Keratinocyte (primary cell): ENCODE results near the gene DEF6. TPM values are rescaled to one million over a fixed set of nuclear protein-coding genes. Genes with fewer than 3 reads are reported as not detected.

ENCODE experiments used
- DNase-seq: peaks from one replicate; pipeline ENCODE4 v3.0.0-alpha.2; 2011; ENCODE audit warnings: low read depth, missing footprints, low spot score
- FAIRE-seq: peaks from 2 replicates; lab custom pipeline; 2011; peaks lifted over from hg19 to GRCh38; lab: Jason Lieb, UNC
- H2AFZ ChIP-seq: 2 replicates; pipeline ENCODE4 v1.6.0; 2012; ENCODE audit warnings: low read length, control low read depth, inconsistent platforms; ENCODE audit not compliant: control insufficient read depth
- H3K27ac ChIP-seq: 2 replicates; pipeline ENCODE4 v1.5.1; 2011; ENCODE audit warnings: low read length; ENCODE audit not compliant: control insufficient read depth, insufficient read depth
- H3K27me3 ChIP-seq: 3 replicates; pipeline ENCODE4 v1.6.0; 2011; ENCODE audit warnings: low read length; ENCODE audit not compliant: control insufficient read depth, insufficient read depth; ENCODE audit errors: extremely low read depth
- H3K36me3 ChIP-seq, 2 experiments: 2 replicates in 1 of 2; 3 replicates in 1 of 2; pipeline ENCODE4 v1.5.1; 2011; ENCODE audit warnings: low read length in 2 of 2, mild to moderate bottlenecking in 1 of 2; ENCODE audit not compliant: control insufficient read depth in 2 of 2, insufficient read depth in 2 of 2; ENCODE audit errors: extremely low read depth in 1 of 2
- H3K4me1 ChIP-seq: 3 replicates; pipeline ENCODE4 v1.5.1; 2011; ENCODE audit warnings: low read length; ENCODE audit not compliant: control insufficient read depth, insufficient read depth; ENCODE audit errors: extremely low read depth
- H3K4me2 ChIP-seq: 3 replicates; pipeline ENCODE4 v1.6.0; 2011; ENCODE audit warnings: low read depth, low read length; ENCODE audit not compliant: control insufficient read depth, insufficient read depth; ENCODE audit errors: extremely low read depth
- H3K4me3 ChIP-seq, 3 experiments: fragments of 200-600 bp in 1 of 3; sonication (generic) in 1 of 3; 2 replicates in 2 of 3; 3 replicates in 1 of 3; pipeline ENCODE4 v1.5.1; 2011 to 2016; ENCODE audit warnings: low read length in 3 of 3, mild to moderate bottlenecking in 3 of 3, control low read depth in 2 of 3, inconsistent platforms in 1 of 3, low read depth in 1 of 3, mixed read lengths in 1 of 3, mixed run types in 1 of 3, moderate library complexity in 1 of 3; ENCODE audit not compliant: control insufficient read depth in 2 of 3, insufficient read depth in 2 of 3; ENCODE audit errors: extremely low read depth in 1 of 3
- H3K79me2 ChIP-seq: 2 replicates; pipeline ENCODE4 v1.6.0; 2012; ENCODE audit warnings: low read length; ENCODE audit not compliant: control insufficient read depth, insufficient read depth
- H3K9ac ChIP-seq: 3 replicates; pipeline ENCODE4 v1.6.0; 2011; ENCODE audit warnings: low read length; ENCODE audit not compliant: control insufficient read depth, insufficient read depth; ENCODE audit errors: extremely low read depth
- H3K9me1 ChIP-seq: 3 replicates; pipeline ENCODE4 v1.6.0; 2011; ENCODE audit warnings: low read length; ENCODE audit not compliant: control insufficient read depth, insufficient read depth; ENCODE audit errors: extremely low read depth
- H3K9me3 ChIP-seq: 2 replicates; pipeline ENCODE4 v1.5.1; 2012; ENCODE audit warnings: low read depth, low read length; ENCODE audit not compliant: control insufficient read depth
- H4K20me1 ChIP-seq: 3 replicates; pipeline ENCODE4 v1.6.0; 2011; ENCODE audit warnings: low read length; ENCODE audit not compliant: control insufficient read depth, insufficient read depth; ENCODE audit errors: extremely low read depth
- CTCF ChIP-seq, 3 experiments: IDR thresholded peaks in 1 of 3; conservative IDR thresholded peaks in 1 of 3; optimal IDR thresholded peaks in 1 of 3; 2 replicates in 2 of 3; 3 replicates in 1 of 3; pipeline versions ENCODE3 to v1.5.1; 2011; ENCODE audit warnings: low read length in 3 of 3, mild to moderate bottlenecking in 3 of 3, moderate library complexity in 2 of 3, control low read depth in 1 of 3, inconsistent platforms in 1 of 3; ENCODE audit not compliant: insufficient read depth in 2 of 3; ENCODE audit errors: extremely low read depth in 1 of 3
- EZH2 ChIP-seq: IDR thresholded peaks from one replicate; pipeline ENCODE4 v1.6.1; 2012; ENCODE audit warnings: inconsistent platforms, mild to moderate bottlenecking, low read length, moderate library complexity
- dilution Hi-C: fragments of 300-500 bp; cut with MboI; formaldehyde crosslinking; loops from one replicate; pipeline ENCODE4 v1.7.0; 2020; ENCODE audit warnings: low sequenced_read_pairs; ENCODE audit not compliant: extremely low pct_ligation_motif_present
- polyA plus RNA-seq, 5 experiments: library from polyadenylated mRNA; depleted of rRNA in 3 of 5; stranded (reverse) in 3 of 5; stranded (forward) in 1 of 5; unstranded in 1 of 5; fragments of >200 nt; gene quantifications; 1 replicate in 1 of 5; 2 replicates in 3 of 5; 3 replicates in 1 of 5; pipeline versions ENCODE4 v1.2.1 to v1.2.3, GENCODE V29; 2011 to 2012; ENCODE audit warnings: missing spikeins in 2 of 5, low read depth in 1 of 5, low replicate concordance in 1 of 5

Gene DEF6
- polyA plus RNA-seq, 1 donor (not counting 4 experiments of a cell fraction or from before 2014, with no cell fraction given): 17.3 TPM

DNA sequence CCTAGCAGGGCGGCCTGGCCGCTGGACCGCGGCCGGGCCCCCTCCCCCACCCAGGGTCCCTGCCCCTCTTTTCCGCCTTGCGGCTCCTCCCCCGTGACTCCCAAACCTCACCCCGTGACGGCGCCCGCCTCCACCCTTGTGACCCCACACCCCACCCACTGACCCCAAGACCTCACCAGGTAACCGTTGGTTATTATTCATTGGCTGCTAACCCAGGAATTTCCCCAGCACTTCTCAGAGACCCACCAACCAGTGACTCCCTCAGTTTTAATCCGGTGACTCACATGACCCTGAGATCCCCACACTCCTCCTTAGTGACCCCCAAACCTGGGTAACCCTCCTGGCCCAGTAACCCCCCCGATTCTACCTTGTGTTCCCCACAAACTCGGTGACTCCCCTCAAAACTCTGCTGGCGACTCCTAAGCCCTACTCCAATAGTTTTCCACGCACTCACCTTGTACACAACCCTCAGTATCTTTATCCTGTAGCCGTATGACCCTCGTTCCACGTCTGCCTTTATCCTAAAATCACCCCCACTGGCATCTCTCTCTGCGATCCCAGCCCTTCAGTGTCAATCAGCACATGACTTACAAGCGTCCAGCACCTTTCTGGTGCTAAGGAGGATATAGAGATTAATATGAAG is 37.5 kb upstream of the DEF6 start:
- H3K9me1 ChIP-seq: no peaks in the 10 kb centered on the region
- no peak for TF ChIP-seq EZH2
- no peak for TF ChIP-seq CTCF (optimal IDR thresholded peaks at IDR 0.05 in 1 of 3, IDR thresholded peaks at IDR 0.05 in 1 of 3, conservative IDR thresholded peaks at IDR 0.05 in 1 of 3; ENCODE audit: extremely low read depth in 1 of 3, insufficient read depth in 2 of 3, low read length in 3 of 3)
- peak overlapping the region; percentile 91 for H3K9ac ChIP-seq
- dilution Hi-C loops: no loop called here
- H3K4me2 ChIP-seq: peak overlapping the region; percentile 91
- H3K4me1 ChIP-seq: peaks cover 16% of the 10 kb centered on the region
- H3K36me3 ChIP-seq: no peaks in the 10 kb centered on the region
- peak overlapping the region; percentile 72 for H2AFZ ChIP-seq
- H3K4me3 ChIP-seq: peak overlapping the region; percentile 48 to 94 (median 83)
- H3K27ac ChIP-seq: peak overlapping the region; percentile 75
- H4K20me1 ChIP-seq: no peaks in the 10 kb centered on the region
- DNase-seq (peak; percentile 42), FAIRE-seq (no peak)
- H3K79me2 ChIP-seq: peaks cover 3% of the 10 kb centered on the region
- H3K9me3 ChIP-seq: no peaks in the 10 kb centered on the region
- H3K27me3 ChIP-seq: no peaks in the 10 kb centered on the region

- no peaks in the 10 kb centered on the region for H3K27me3 ChIP-seq
- peak overlapping the region; percentile 91 for H3K4me2 ChIP-seq
- dilution Hi-C loops: no loop called here
Measured at GRCh38 chr6:35260591-35261570, 36.7 kb upstream of the DEF6 start.

More at GRCh38 chr6:35260591-35261570, 36.7 kb upstream of the DEF6 start:
- H3K9me3 ChIP-seq: no peaks in the 10 kb centered on the region
- peaks cover 3% of the 10 kb centered on the region for H3K79me2 ChIP-seq
- no peak for TF ChIP-seq CTCF (optimal IDR thresholded peaks at IDR 0.05 in 1 of 3, IDR thresholded peaks at IDR 0.05 in 1 of 3, conservative IDR thresholded peaks at IDR 0.05 in 1 of 3; ENCODE audit: extremely low read depth in 1 of 3, insufficient read depth in 2 of 3, low read length in 3 of 3)
- no peak for TF ChIP-seq EZH2
- H3K4me1 ChIP-seq: peaks cover 16% of the 10 kb centered on the region
- H2AFZ ChIP-seq: no peak overlapping the region
- H4K20me1 ChIP-seq: no peaks in the 10 kb centered on the region
- FAIRE-seq (no peak), DNase-seq (no peak)
- no peaks in the 10 kb centered on the region for H3K9me1 ChIP-seq
- H3K27ac ChIP-seq: peak overlapping the region; percentile 75
- H3K36me3 ChIP-seq: no peaks in the 10 kb centered on the region
- H3K4me3 ChIP-seq: peak overlapping the region; percentile 48 to 94 (median 83)
- H3K9ac ChIP-seq: peak overlapping the region; percentile 91
